Upper lobe of left lung (tissue), 6 donors: Measurements from ENCODE around the gene TBC1D17. TPM values are rescaled to one million over a fixed set of nuclear protein-coding genes. Genes with fewer than 3 reads are reported as not detected.

Source experiments
- ATAC-seq, 2 donors: fragments of 200-7000 bp; cut with Tn5 transposase; one replicate each; pipeline ENCODE4 v1.9.1; 2022; ENCODE audit warnings: mild to moderate bottlenecking in 2 of 2, moderate library complexity in 2 of 2; ENCODE audit not compliant: low FRiP score in 2 of 2
- DNase-seq, 2 donors: peaks; one replicate each; pipeline ENCODE4 v3.0.0-alpha.2; 2019 to 2020
- H3K27ac ChIP-seq, 4 donors: fragments of 200-600 bp; sonication (generic); one replicate each; pipeline ENCODE4 v1.5.1; 2016 to 2019
- H3K27me3 ChIP-seq, 4 donors: fragments of 200-600 bp; sonication (generic); one replicate each; pipeline ENCODE4 v1.5.1; 2017 to 2019
- H3K36me3 ChIP-seq, 4 donors: fragments of 200-600 bp; sonication (generic); one replicate each; pipeline ENCODE4 v1.5.1; 2016 to 2019
- H3K4me1 ChIP-seq, 4 donors: fragments of 200-600 bp; sonication (generic); one replicate each; pipeline ENCODE4 v1.5.1; 2018 to 2019
- H3K4me3 ChIP-seq, 4 donors: fragments of 200-600 bp; sonication (generic); one replicate each; pipeline ENCODE4 v1.5.1; 2017 to 2019; ENCODE audit warnings: mild to moderate bottlenecking in 2 of 4, moderate library complexity in 1 of 4
- H3K9me3 ChIP-seq, 4 donors: fragments of 200-600 bp; sonication (generic); one replicate each; pipeline ENCODE4 v1.5.1; 2018 to 2019
- CTCF ChIP-seq, 6 experiments: fragments of 450-650 bp in 4 of 6; fragments of 200-600 bp in 2 of 6; sonication (generic) in 2 of 6; IDR thresholded peaks; one replicate each; pipeline ENCODE4 v1.5.1; 2016 to 2019; ENCODE audit warnings: antibody characterized with exemption in 6 of 6
- EP300 ChIP-seq, 4 donors: sonication (generic); formaldehyde crosslinking; IDR thresholded peaks; one replicate each; pipeline ENCODE4 v1.5.1; 2017; ENCODE audit warnings: antibody characterized with exemption in 4 of 4, control low read depth in 2 of 4
- POLR2A ChIP-seq, 4 donors: fragments of 450-650 bp; IDR thresholded peaks; one replicate each; pipeline ENCODE4 v1.5.1; 2016 to 2017; ENCODE audit warnings: antibody characterized with exemption in 4 of 4, mild to moderate bottlenecking in 2 of 4
- POLR2AphosphoS5 ChIP-seq, 2 donors: sonication (generic); formaldehyde crosslinking; IDR thresholded peaks; one replicate each; pipeline ENCODE4 v1.5.1; 2017; ENCODE audit warnings: antibody characterized with exemption in 2 of 2
- WGBS, 2 donors: methylation state at CpG; one replicate each; pipeline ENCODE4 v1.1.5; 2017 to 2018; 5-methylcytosine and 5-hydroxymethylcytosine counted together
- total RNA-seq, 6 donors: library from RNA; depleted of rRNA in 4 of 6; stranded (reverse); fragments of >200 nt in 4 of 6; gene quantifications; one replicate each; pipeline versions ENCODE4 v1.1.0 to v1.2.1, GENCODE V29; 2016 to 2021
- donor health status: DM: no; HTN: no; CAD: no; lungs with moderate emphysema.
- donor health status: DM: no; HTN: yes; CAD: no; lungs with severe emphysema.

TBC1D17 gene
- total RNA-seq, 6 donors from 2014 or later: 22.9 to 140 (median 61.2) TPM

- TF ChIP-seq POLR2A (IDR thresholded peaks at IDR 0.05) (no peak), CTCF (IDR thresholded peaks at IDR 0.05) (no peak), EP300 (IDR thresholded peaks at IDR 0.05) (no peak), POLR2AphosphoS5 (IDR thresholded peaks at IDR 0.05) (no peak)
- no peaks in the 10 kb centered on the region for H3K27me3 ChIP-seq
- no peaks in the 10 kb centered on the region for H3K9me3 ChIP-seq
- H3K36me3 ChIP-seq: peaks cover 15 to 85% (median 68%) of the 10 kb centered on the region in 4 donors
- DNase-seq: no peak
- no peak overlapping the region for H3K27ac ChIP-seq
- 93% methylated on average over 5 of the region's 5 CpGs; no CpG with 5 or more reads in 1 of the 2 donors for WGBS, 2 donors
- no peak for ATAC-seq
- no peak overlapping the region for H3K4me3 ChIP-seq
- peaks cover 8 to 22% (median 14%) of the 10 kb centered on the region in 4 donors for H3K4me1 ChIP-seq
Observed at GRCh38 chr19:49857838-49858087, 19.7 kb upstream of the TBC1D17 start.

DNA sequence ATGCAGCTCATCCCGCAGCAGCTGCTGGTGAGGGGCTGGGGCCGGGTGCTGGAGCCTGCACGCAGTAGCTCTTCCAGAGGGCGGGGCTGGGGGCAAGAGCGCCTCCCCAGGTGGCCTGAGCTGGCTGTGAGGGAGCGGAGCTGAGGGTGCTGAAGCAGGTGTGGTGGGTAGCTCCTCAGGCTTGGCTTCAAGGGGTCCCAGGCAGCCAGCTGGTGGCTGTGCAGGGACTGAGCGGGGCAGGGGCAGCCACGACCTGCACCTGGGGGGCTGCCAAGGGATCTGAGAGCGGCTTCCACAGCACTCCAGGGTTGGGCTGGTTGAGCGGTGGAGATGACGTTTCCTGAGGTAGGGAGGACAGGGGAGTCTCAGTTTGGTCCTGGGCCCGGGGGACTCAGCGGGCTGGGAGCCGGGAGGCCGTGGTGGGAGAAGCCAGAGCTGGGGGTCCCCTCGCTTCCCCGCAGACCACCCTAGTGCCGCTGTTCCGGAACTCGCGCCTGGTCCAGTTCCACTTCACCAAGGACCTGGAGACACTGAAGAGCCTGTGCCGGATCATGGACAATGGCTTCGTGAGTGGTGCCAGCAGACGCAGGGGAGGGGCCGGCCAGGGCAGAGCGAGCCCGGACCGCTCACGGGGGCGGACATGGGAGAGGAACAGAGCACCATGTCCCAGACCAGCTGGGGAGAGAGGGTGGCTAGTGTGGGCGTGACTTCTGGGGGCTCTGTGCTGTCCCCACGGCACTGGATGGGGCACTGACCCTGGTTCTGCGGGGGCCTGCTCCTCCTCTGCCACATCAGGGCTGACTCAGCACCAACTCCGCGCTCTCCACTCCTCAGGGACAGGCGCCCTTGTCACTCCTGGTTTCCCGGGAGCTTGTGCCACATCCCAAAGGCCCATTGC, 19.2 kb upstream of the TBC1D17 start:
- ATAC-seq: no peak
- Histone ChIP-seq H3K4me3 (no peak overlapping the region), H3K36me3 (peaks cover 15 to 89% (median 73%) of the 10 kb centered on the region in 4 donors), H3K27me3 (no peaks in the 10 kb centered on the region), H3K4me1 (peaks cover 6 to 17% (median 10%) of the 10 kb centered on the region in 4 donors), H3K9me3 (no peaks in the 10 kb centered on the region), H3K27ac (no peak overlapping the region)
- no peak for TF ChIP-seq CTCF (IDR thresholded peaks at IDR 0.05)
- no peak for TF ChIP-seq POLR2AphosphoS5 (IDR thresholded peaks at IDR 0.05)
- TF ChIP-seq POLR2A (IDR thresholded peaks at IDR 0.05): no peak
- WGBS, 2 donors: 88 to 92% methylated on average over 21 to 35 of the region's 37 CpGs
- DNase-seq: peak in 1 of 2 donors; percentile 83

DNA sequence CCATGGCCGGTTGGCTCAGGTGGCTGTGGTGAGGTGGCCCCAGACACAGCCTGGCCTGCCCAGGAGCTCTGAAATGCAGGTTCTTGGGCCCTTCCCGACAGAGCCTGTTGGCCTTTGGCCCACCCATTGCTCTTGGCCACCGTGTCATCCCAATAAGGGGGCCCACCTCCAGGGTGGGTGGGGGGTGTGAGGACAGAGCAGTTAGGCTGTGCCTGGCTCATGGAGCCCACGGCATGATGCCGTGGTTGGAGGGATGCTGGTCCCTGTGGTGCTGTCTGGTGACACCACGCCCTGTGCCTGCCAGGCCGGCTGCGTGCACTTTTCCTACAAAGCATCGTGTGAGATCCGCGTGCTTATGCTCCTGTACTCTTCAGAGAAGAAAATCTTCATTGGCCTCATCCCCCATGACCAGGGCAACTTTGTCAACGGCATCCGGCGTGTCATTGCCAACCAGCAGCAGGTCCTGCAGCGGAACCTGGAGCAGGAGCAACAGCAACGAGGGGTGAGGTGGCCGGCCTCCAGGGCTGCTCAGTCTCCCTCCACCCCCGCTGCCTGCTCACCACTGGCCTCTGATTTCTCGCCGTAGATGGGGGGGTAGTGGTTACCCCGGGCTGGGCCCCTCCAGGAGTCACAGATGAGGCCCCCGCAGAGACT, 17.7 kb upstream of the TBC1D17 start:
- H3K9me3 ChIP-seq: no peaks in the 10 kb centered on the region
- peaks cover 12 to 98% (median 80%) of the 10 kb centered on the region in 4 donors for H3K36me3 ChIP-seq
- H3K27ac ChIP-seq: no peak overlapping the region
- H3K4me3 ChIP-seq: no peak overlapping the region
- H3K27me3 ChIP-seq: no peaks in the 10 kb centered on the region
- no peak for ATAC-seq
- H3K4me1 ChIP-seq: peaks cover 0 to 8% (median 5%) of the 10 kb centered on the region in 4 donors
- DNase-seq: peak in 1 of 2 donors; percentile 71
- TF ChIP-seq POLR2AphosphoS5 (IDR thresholded peaks at IDR 0.05) (no peak), EP300 (IDR thresholded peaks at IDR 0.05) (no peak), POLR2A (IDR thresholded peaks at IDR 0.05) (no peak), CTCF (IDR thresholded peaks at IDR 0.05) (no peak)
- WGBS, 2 donors: 91 to 95% methylated on average over 7 to 19 of the region's 22 CpGs

DNA sequence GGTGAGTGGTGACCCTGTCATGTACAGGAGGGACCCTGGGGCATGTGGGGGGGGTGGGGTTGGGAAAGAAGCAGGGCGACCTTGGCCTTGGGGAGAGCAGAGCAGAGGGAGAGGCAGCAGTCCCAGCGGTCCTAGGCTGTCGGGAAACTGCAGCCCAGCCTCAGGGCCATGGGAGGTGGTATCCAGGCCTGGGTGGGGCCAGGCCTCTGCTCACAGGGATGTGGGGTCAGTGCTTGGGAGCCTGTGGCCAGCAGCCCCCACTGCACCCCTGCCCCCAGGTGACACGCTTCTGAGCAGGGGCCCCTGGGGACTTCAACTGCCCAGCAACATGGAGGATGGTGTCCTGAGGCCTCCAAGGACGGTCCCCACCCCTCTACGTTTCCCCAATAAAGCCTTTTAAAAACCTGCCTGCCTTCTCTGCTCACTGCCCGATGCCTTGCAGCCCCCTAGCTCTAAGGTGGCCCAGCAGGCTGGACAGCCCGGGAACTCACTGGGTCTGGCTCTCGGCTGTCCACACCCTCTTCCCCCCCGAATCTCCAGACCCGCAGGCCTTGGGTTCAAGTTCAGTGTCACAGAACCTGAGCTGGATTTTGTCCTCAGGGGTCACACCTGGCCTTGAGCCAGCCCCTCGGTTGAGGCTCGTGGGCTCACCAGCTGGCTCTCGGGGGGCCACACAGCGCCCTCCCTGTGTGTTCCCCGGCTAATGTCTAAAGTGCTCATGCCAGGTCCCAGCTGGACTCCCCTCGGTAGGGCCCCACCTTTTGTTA, 17.0 kb upstream of the TBC1D17 start:
- ATAC-seq (no peak), DNase-seq (peak in 1 of 2 donors; percentile 62)
- peaks cover 12 to 95% (median 77%) of the 10 kb centered on the region in 4 donors for H3K36me3 ChIP-seq
- no peaks in the 10 kb centered on the region for H3K9me3 ChIP-seq
- no peaks in the 10 kb centered on the region for H3K27me3 ChIP-seq
- peaks cover 5 to 14% (median 12%) of the 10 kb centered on the region in 4 donors for H3K4me1 ChIP-seq
- H3K4me3 ChIP-seq: no peak overlapping the region
- 79 to 87% methylated on average over 11 to 17 of the region's 17 CpGs for WGBS, 2 donors
- peak overlapping the region in 3 of 4 donors; percentile 54 to 63 (median 61) for H3K27ac ChIP-seq
- no peak for TF ChIP-seq POLR2A (IDR thresholded peaks at IDR 0.05)
- no peak for TF ChIP-seq CTCF (IDR thresholded peaks at IDR 0.05)
- TF ChIP-seq POLR2AphosphoS5 (IDR thresholded peaks at IDR 0.05): no peak
- no peak for TF ChIP-seq EP300 (IDR thresholded peaks at IDR 0.05)
